Measurements from ENCODE around the gene ATXN2. TPM values are rescaled to one million over a fixed set of nuclear protein-coding genes. Genes with fewer than 3 reads are reported as not detected.

Gene ATXN2
- total and polyA plus RNA-seq, 9 of the 15 experiments (the other 6 are each of a cell fraction or from before 2014, with no cell fraction given), result 16.8 to 67.8 (median 29.3) TPM

DNA sequence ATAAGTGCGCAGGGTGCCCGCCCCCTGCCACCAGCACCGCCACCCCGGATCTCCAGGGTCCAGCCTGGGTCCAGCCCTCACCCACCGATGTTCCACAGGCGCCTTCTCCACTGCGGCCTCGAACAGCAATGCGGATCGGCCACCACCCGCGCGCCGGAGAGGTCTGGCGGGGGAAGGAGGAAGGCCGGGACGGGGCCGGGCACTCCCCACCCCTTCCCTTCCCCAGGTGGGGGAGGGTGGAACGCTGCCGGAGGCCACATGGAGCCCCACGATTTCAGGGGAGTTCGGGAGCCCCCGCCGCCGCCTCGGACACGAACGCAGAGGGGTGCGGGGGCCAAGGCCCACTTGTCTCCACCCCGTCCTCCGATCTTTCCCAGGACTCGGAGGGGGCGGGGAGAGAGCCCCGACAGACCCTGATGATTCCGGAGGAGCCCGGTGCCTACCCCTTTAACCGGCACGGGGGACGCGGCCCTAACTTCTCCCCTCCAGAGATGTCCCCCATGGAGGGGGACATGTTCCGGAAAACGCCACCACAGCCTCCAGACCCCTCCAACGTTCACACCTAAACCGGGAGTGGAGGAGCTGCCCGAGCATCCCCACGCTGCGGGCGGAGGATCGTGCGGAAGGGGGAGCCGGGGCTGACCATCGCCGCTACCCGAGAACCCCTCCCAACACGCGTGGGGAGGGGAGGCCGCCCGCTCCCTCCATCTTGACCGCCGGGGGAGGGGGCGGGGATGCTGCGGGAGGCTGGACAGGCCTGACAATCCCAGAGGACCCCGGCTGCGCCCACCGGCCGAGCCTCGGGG lies 1.1 kb downstream of the ATXN2 start (continued):
- TF ChIP-seq KLF16 (IDR thresholded peaks at IDR 0.05) (no peak), NFRKB (IDR thresholded peaks at IDR 0.05; ENCODE audit: low read depth) (no peak), ERF (CRISPR knock-in tag; IDR thresholded peaks at IDR 0.05) (no peak), ZFP30 (CRISPR knock-in tag; IDR thresholded peaks at IDR 0.05; ENCODE audit: borderline replicate concordance) (no peak), SIN3A (IDR thresholded peaks at IDR 0.05; ENCODE audit: borderline replicate concordance in 2 of 2, control insufficient read depth in 1 of 2, low read depth in 2 of 2, low read length in 2 of 2) (peak; percentile 31 to 79; a peak in 1 of 4 replicates), GATA2 (CRISPR knock-in tag; IDR thresholded peaks at IDR 0.05) (no peak), SAFB2 (IDR thresholded peaks at IDR 0.05; ENCODE audit: borderline replicate concordance, low read depth, low read length, severe bottlenecking) (no peak), RBM22 (IDR thresholded peaks at IDR 0.05; ENCODE audit: low read depth, low read length, poor library complexity, severe bottlenecking) (peak; percentile 78), L3MBTL2 (IDR thresholded peaks at IDR 0.05) (no peak), BRF1 (IDR thresholded peaks at IDR 0.05; ENCODE audit: borderline replicate concordance, extremely low read depth, insufficient read length) (no peak), KLF10 (CRISPR knock-in tag; IDR thresholded peaks at IDR 0.05) (no peak), NR1H2 (CRISPR knock-in tag; IDR thresholded peaks at IDR 0.05) (no peak; the same call in 1 of the 2 replicates), TAF1 (IDR thresholded peaks at IDR 0.05; ENCODE audit: control insufficient read depth, extremely low read depth, insufficient read depth, low read length, severe bottlenecking) (peak; percentile 10), NFYB (IDR thresholded peaks at IDR 0.05; ENCODE audit: extremely low read depth, insufficient read length) (no peak), FOXK1 (CRISPR knock-in tag; IDR thresholded peaks at IDR 0.05; ENCODE audit: borderline replicate concordance) (no peak), TCF7L2 (IDR thresholded peaks at IDR 0.05; ENCODE audit: low read depth, low read length) (no peak), RBBP5 (IDR thresholded peaks at IDR 0.05; ENCODE audit: borderline replicate concordance, insufficient read depth, low read length, poor library complexity, severe bottlenecking) (peak; percentile 47), ZNF57 (CRISPR knock-in tag; IDR thresholded peaks at IDR 0.05) (no peak), SRF (CRISPR knock-in tag; IDR thresholded peaks at IDR 0.05) (no peak)
- TF ChIP-seq, protein P1, sequence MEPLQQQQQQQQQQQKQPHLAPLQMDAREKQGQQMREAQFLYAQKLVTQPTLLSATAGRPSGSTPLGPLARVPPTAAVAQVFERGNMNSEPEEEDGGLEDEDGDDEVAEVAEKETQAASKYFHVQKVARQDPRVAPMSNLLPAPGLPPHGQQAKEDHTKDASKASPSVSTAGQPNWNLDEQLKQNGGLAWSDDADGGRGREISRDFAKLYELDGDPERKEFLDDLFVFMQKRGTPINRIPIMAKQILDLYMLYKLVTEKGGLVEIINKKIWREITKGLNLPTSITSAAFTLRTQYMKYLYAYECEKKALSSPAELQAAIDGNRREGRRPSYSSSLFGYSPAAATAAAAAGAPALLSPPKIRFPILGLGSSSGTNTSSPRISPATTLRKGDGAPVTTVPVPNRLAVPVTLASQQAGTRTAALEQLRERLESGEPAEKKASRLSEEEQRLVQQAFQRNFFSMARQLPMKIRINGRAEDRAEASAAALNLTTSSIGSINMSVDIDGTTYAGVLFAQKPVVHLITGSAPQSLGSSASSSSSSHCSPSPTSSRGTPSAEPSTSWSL (CRISPR knock-in tag; IDR thresholded peaks at IDR 0.05; ENCODE audit: borderline replicate concordance), result no peak
- TF ChIP-seq, protein P2, sequence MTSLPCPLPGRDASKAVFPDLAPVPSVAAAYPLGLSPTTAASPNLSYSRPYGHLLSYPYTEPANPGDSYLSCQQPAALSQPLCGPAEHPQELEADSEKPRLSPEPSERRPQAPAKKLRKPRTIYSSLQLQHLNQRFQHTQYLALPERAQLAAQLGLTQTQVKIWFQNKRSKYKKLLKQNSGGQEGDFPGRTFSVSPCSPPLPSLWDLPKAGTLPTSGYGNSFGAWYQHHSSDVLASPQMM (CRISPR knock-in tag; IDR thresholded peaks at IDR 0.05), result no peak
- TF ChIP-seq, protein P3, sequence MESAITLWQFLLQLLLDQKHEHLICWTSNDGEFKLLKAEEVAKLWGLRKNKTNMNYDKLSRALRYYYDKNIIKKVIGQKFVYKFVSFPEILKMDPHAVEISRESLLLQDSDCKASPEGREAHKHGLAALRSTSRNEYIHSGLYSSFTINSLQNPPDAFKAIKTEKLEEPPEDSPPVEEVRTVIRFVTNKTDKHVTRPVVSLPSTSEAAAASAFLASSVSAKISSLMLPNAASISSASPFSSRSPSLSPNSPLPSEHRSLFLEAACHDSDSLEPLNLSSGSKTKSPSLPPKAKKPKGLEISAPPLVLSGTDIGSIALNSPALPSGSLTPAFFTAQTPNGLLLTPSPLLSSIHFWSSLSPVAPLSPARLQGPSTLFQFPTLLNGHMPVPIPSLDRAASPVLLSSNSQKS (CRISPR knock-in tag; IDR thresholded peaks at IDR 0.05), result no peak
- TF ChIP-seq, protein P4, sequence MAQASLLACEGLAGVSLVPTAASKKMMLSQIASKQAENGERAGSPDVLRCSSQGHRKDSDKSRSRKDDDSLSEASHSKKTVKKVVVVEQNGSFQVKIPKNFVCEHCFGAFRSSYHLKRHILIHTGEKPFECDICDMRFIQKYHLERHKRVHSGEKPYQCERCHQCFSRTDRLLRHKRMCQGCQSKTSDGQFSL (CRISPR knock-in tag; IDR thresholded peaks at IDR 0.05), result 0 out of 2 replicates have a peak, but pooled peaks have one; percentile 30
- TF ChIP-seq, protein P4 (tag; IDR thresholded peaks at IDR 0.05), result peak in 1 of 2 experiments; percentile 54; a peak in 2 of 4 replicates

Measured in K562 (cell line).